Chondrocyte (in vitro differentiated cells): Measurements from ENCODE around the gene SRGAP1. TPM values are rescaled to one million over a fixed set of nuclear protein-coding genes. Genes with fewer than 3 reads are reported as not detected.

Source experiments
- DNase-seq: peaks from one replicate; pipeline ENCODE4 v3.0.0; 2021; ENCODE audit warnings: mixed read lengths, low spot score
- H3K27ac Mint-ChIP-seq: one replicate; pipeline ENCODE4 v1.8.0; 2021; ENCODE audit warnings: mild to moderate bottlenecking, moderate library complexity, mixed read lengths; ENCODE audit not compliant: unreplicated experiment
- H3K27me3 Mint-ChIP-seq: 2 replicates; pipeline ENCODE4 v1.8.0; 2021; ENCODE audit warnings: low read depth, mixed read lengths
- H3K36me3 Mint-ChIP-seq: 2 replicates; pipeline ENCODE4 v1.8.0; 2021; ENCODE audit warnings: low read depth, mixed read lengths
- H3K4me1 Mint-ChIP-seq: 2 replicates; pipeline ENCODE4 v1.8.0; 2021; ENCODE audit warnings: low read depth, mild to moderate bottlenecking, mixed read lengths
- H3K4me3 Mint-ChIP-seq: one replicate; pipeline ENCODE4 v1.8.0; 2021; ENCODE audit warnings: mild to moderate bottlenecking, moderate library complexity, mixed read lengths; ENCODE audit not compliant: unreplicated experiment
- H3K9me3 Mint-ChIP-seq: 2 replicates; pipeline ENCODE4 v1.8.0; 2021; ENCODE audit warnings: low read depth, mixed read lengths
- CTCF ChIP-seq: fragments of 200-600 bp; sonication (generic); IDR thresholded peaks from 2 replicates; pipeline ENCODE4 v1.5.0; 2021; ENCODE audit warnings: antibody characterized with exemption, mild to moderate bottlenecking, moderate library complexity
- total RNA-seq: library from RNA; stranded (reverse); gene quantifications from 3 replicates; pipeline ENCODE4 v1.2.1, GENCODE V29; 2021

The SRGAP1 gene
- total RNA-seq, 1 donor from 2014 or later: 13.2 TPM

DNA sequence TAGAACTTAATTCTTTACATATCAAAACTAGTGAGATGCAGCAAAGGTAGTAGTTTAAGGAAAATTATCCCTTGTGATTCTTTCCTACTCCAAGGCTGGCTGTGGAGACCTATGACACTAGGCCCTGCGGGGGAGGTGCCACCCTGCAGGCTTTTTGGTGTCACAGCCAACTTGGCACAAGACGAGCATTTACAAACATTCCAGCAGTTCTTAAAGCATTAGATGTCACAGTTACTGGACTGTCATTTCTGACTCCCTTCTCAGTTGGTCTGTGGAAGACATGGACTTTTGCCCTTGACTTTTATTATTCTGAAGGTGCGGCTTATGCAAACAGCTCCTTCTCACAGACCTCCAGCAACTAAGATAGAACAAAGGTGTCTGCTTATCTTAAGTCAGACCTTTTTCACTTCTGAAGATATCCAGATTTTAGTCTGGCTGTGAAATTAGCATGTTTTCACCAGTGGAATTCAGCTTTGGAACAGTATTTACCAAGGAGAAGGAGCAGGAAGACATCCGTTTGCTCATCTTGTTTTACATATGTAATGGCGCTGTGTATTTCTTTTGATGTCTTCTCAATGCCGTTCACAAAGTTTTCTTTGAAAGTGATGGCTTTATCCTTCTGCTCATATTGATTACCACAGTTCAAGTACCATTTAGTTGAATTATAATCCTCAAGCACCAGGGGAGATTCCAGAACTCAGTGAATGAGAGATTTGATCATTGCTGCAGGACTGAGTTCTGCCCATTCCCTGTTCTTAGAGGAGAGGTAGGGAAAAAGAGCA lies 17.9 kb downstream of the SRGAP1 start:
- H3K4me1 Mint-ChIP-seq: peaks cover 48% of the 10 kb centered on the region
- H3K4me3 Mint-ChIP-seq: no peak overlapping the region
- H3K9me3 Mint-ChIP-seq: no peaks in the 10 kb centered on the region
- TF ChIP-seq CTCF: no peak
- no peaks in the 10 kb centered on the region for H3K27me3 Mint-ChIP-seq
- peak overlapping the region; percentile 83 for H3K27ac Mint-ChIP-seq
- DNase-seq: no peak
- H3K36me3 Mint-ChIP-seq: no peaks in the 10 kb centered on the region

- Mint-ChIP-seq H3K27me3 (no peaks in the 10 kb centered on the region), H3K4me1 (peaks cover 45% of the 10 kb centered on the region), H3K9me3 (no peaks in the 10 kb centered on the region), H3K4me3 (no peak overlapping the region), H3K27ac (peak overlapping the region; percentile 83), H3K36me3 (no peaks in the 10 kb centered on the region)
- no peak for TF ChIP-seq CTCF
- DNase-seq: no peak
These were observed 18.4 kb downstream of the SRGAP1 start for GRCh38 chr12:63862969-63863230.

DNA sequence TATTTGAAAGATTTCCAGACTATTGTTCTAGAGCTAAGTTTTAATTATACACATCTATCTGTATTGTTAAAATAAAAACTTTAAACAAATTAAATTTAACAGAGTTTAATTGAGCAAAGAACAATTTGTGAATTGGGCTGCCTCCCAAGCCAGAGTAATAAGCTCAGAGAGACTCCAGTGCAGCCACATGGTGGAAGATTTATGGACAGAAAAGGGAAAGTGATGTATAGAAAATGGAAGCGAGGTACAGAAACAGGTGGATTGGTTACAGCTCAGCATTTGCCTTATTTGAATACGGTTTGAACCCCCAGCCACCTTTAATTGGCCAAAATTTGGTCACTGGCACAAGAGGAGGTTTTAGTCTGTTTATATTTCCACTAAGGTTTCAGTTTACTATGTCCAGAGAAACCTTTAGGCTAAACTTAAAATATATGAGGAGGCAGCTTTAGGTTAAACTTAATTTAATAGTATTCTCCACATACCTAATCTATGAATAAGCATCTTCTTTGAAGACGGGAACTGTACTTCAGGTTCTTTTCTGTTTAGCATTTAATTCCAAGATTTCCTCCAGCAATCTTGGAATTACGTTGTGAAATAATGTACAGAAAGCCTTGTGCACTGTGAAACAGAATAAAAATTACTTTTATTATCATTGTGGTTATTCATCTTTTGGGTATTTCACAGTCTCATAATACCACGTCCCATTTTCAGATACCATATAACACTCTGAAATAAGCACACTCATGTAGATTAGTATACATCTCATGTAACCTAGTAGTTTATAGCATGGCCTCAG lies 19.4 kb downstream of the SRGAP1 start:
- H3K4me3 Mint-ChIP-seq: no peak overlapping the region
- peaks cover 40% of the 10 kb centered on the region for H3K4me1 Mint-ChIP-seq
- no peaks in the 10 kb centered on the region for H3K36me3 Mint-ChIP-seq
- DNase-seq: no peak
- H3K9me3 Mint-ChIP-seq: no peaks in the 10 kb centered on the region
- H3K27me3 Mint-ChIP-seq: no peaks in the 10 kb centered on the region
- peak overlapping the region; percentile 67 for H3K27ac Mint-ChIP-seq
- TF ChIP-seq CTCF: no peak

DNA sequence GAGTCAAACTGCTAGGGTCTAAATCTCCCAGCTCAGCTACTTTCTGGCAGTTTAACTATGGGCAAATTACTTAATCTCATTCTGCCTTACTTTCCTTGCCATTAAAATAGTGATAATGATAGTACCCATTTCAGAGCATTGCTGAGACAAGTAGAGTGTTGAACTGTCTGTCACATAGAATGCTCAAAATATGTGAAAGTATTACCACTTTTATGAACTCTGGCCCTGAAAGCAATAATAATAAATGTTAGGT lies 19.9 kb downstream of the SRGAP1 start:
- Mint-ChIP-seq H3K27me3 (no peaks in the 10 kb centered on the region), H3K4me3 (no peak overlapping the region), H3K4me1 (peaks cover 45% of the 10 kb centered on the region), H3K9me3 (no peaks in the 10 kb centered on the region), H3K27ac (peak overlapping the region; percentile 67), H3K36me3 (no peaks in the 10 kb centered on the region)
- no peak for TF ChIP-seq CTCF
- no peak for DNase-seq

- H3K4me3 Mint-ChIP-seq: no peak overlapping the region
- no peak for TF ChIP-seq CTCF
- H3K27me3 Mint-ChIP-seq: no peaks in the 10 kb centered on the region
- DNase-seq: no peak
- no peaks in the 10 kb centered on the region for H3K9me3 Mint-ChIP-seq
- H3K4me1 Mint-ChIP-seq: peaks cover 53% of the 10 kb centered on the region
- no peak overlapping the region for H3K27ac Mint-ChIP-seq
- H3K36me3 Mint-ChIP-seq: no peaks in the 10 kb centered on the region
These were observed 20.9 kb downstream of the SRGAP1 start for GRCh38 chr12:63865448-63865847.
